HG02840 (cell line): Measurements from ENCODE around the gene CRB3.

Experiments
- ATAC-seq: cut with Tn5 transposase; IDR thresholded peaks from one replicate; pipeline ENCODE4 v1.9.1; 2021; ENCODE audit warnings: mild to moderate bottlenecking, moderate library complexity, moderate number of reproducible peaks; ENCODE audit not compliant: unreplicated experiment, low FRiP score

CRB3 gene

DNA sequence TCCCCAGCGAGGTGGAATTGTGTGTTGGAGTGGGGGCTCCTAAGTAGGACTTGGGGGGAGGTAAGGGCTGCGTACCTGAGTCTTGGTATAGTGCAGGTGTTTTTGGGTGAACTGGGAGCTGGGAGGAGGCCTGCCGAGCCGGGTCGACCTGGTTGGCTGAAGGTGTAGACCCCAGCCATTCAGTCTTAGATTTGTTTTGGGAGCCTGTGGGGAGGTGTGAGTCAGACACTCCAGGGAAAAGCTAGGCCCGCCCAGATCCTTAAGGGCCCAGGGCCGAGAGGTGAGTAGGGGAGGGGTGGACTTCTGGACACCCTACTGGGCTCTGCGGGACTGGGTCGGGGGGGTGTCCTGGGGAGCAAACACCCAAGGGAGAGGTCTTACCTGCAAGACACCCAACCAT, 935 bp downstream of the CRB3 start:
- ATAC-seq, result no peak

- ATAC-seq, result no peak
Observed at GRCh38 chr19:6465663-6466062, 1.6 kb downstream of the CRB3 start.

- ATAC-seq, result no peak
Observed at GRCh38 chr19:6466526-6467248, 2.6 kb downstream of the CRB3 start.

DNA sequence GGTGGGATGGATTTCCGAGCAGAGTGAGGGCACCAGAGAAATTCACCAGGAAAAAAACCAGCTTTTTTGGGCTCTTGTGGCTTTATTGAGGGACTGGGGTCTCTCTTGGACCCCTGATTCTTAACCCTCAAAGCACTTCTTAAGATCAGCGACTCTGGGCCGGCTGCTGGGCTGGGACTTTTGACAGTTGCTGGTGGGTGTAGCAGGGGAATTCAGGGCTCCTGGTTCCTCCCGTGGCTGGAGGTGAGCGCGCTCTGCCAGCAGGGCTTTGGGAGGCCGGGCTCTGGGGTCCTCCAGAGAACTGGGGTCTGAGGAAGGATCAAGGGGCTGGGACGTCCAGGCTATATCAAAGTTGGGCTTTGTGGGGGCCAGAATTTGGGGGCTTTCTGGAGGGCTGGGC, 3.3 kb downstream of the CRB3 start:
- ATAC-seq, result no peak

- no peak for ATAC-seq
Observed at GRCh38 chr19:6470173-6470572, 6.1 kb downstream of the CRB3 start.

DNA sequence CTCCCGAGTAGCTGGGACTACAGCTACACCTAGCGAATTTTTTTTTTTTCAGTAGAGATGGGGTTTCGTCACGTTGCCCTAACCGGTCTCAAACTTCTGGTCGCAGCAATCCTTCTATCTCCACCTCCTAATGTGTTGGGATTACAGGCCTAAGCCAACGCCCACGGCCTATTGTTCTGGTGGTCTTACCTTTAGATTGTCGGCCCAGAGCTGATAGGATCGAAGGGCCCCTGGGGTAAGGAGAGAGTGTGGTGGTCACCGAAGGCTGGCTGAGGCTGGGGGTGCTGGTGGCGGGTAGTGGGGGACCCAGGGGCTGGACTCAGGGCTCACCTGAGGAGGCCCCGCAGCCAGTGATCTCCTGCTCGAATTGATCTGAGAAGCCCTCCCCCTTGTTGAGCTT, 7.0 kb downstream of the CRB3 start:
- no peak for ATAC-seq

DNA sequence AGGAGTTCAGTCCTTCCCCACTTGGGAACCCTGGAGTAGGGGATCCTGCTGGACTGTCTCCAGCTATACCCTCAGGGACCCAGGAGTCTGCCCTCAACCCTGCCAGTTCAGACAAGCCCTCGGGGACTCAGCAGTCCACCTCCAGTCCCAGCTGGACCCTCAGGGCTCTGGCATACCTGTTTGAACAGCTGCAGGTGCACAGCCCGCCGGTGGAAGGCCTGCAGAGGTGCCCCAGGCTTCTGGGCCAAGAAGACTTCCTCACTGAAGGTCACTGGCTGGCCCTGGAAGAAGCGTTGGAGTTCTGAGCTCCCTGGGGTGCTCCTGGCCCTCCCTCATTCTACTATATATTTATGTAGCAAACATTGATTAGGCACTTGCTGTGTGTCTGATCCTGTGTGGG, 8.6 kb downstream of the CRB3 start:
- ATAC-seq, result no peak

DNA sequence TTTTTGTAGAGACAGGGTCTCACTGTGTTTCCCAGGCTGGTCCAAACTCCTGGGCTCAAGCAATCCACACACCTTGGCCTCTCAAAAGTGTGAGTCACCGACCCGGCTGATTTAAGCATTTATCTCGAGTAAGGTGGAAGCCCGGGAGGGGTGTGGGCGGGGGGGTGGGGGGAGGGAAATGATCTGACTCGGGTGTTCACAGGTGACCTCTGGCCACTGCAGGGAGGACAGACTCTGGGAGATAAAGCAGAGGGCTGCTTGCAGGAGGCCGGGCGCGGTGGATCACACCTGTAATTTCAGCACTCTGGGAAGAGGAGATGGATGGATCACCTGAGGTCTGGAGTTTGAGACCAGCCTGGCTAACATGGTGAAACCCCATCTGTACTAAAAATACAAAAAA, 9.6 kb downstream of the CRB3 start:
- no peak for ATAC-seq

DNA sequence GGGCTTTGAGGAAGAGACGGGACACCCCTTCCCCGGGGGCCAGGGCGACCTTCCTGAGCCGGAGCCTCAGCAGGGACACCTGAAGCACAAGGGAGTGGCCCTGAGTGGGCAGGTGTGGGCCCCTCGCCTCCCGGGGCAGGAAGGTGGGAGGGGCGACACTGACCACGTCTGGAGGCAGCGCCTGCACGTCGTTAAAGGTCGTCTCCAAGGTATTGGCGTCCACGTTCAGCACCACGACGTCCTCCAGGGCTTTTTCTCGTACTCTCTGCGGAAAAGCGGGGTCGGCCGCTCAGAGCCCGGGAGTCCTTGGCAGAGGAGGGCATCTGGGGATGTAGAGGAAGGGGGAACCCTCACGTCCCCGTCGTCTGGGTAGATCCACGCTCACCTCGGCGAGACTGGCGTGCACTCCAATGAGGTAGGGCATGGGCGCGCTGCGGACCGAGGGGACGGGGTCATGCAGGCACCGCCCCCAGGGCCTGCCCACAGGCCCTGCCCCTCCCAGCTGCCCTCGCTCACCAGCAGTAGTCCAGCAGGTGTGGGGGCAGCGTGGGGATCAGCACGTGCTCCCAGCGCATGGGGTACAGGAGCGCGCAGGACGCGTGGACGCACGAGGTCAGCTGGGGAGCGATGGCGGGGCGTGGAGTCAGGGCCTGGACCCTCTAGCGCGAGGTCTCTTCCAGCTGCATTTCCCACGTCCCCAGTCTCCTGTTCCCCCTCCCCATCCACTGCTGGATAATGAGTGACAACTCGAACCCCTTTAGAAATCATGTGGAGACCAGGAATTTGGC, 11.4 kb downstream of the CRB3 start:
- no peak for ATAC-seq

- ATAC-seq, result no peak
Observed at GRCh38 chr19:6476155-6476895, 12.3 kb downstream of the CRB3 start.

DNA sequence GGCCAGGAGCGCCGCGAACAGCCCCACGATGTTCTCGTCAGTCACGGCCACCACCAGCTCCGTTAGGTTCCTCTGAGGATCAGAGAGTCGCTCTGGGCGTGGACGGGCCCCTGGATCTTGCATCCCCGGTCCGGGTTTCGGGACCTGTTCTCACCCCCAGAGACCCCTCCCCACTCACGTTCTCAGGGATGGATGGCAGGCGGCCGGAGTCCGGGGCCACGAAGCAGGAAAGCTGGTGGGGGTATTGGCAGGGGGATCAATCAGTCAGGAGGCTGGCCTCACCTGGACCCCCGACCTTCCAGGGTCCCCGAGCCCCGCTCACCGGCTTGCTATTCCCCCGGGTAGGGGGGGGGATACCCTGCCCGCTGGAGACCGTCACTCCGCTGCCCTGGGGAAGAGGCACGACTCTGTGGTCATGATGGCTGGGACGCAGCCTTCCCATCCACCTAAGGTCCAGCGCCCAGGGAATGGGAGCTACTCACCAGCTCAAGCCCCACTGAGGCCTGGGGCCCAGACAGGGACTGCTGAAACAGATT, 12.9 kb downstream of the CRB3 start:
- no peak for ATAC-seq

DNA sequence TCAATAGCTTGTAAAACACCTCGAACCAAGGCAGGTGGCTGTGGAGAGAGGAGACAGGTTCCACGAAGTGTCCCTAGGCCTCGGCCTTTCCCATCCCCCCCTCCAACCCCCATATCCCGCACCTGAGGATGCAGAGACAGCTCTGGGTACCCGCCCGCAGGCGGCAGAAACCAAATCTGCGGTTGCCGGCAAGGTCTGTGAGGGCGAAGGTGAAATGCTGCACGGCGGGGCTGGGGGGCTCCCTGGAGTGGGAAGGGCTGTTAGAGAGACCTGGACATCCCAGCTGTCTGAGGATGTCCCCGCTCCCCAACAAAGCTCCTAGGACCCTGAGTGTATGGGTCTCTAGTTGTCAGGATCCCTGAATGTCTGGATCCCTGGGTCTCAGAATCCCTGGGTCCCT, 14.7 kb downstream of the CRB3 start:
- ATAC-seq, result no peak

DNA sequence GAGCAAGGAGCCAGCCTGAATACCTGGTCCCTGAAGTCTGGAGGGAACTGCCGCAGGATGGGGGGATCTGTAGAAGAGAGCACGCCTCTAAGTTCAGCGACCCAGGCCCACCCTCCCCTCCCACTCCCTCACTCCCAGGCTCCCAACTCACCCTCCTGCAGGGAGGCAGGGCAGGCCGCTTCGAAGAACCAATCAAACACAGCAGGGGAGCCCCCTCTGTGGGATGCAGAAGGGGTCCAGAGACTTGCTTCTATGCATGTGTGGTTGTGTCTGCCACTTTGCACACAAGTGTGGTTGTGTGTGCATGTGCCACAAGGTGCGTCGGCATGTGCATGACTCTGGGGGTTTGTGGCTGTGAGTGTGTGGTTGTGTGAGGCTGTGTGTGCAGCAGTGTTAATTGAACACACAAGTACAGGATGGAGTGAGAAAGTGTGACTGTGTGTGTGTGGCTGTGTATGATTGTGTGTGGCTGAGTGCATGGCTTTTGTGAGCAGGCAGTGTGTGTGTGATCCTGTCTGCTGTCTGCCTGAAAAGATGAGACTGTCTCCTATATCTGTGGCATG, 15.8 kb downstream of the CRB3 start:
- no peak for ATAC-seq

DNA sequence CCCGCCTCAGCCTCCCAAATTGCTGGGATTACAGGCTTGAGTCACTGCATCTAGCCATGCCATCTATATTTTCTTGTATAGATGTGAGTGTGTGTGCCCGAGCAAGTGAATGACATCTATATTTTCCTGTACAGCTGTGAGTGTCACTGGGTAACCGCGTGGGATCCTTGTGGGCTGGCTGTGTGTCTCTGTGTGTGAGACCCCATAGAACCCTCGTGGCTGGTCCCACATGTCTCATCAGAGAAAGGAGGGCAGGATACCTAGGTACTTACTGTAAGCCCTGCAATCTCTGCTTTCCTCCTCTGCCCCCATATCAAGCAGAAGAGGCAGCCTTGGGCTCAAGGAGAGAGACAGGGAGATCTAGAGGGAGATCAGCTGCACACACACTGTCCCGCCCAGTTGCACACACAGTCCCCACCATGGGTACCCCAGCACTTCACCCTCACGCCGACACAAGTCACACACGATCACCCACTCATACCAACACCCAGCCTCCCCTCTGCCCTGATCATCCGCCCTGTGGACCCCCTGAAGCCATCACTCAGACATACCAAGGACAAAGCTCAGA, 16.9 kb downstream of the CRB3 start:
- no peak for ATAC-seq

GRCh38 chr19:6481541-6482342, 17.7 kb downstream of the CRB3 start, which contains the start of gene DENND1C:
Gene DENND1C (minus strand): TSS chr19:6481787. CDS start chr19:6481695, 92 bp downstream.
- ATAC-seq, result no peak

DNA sequence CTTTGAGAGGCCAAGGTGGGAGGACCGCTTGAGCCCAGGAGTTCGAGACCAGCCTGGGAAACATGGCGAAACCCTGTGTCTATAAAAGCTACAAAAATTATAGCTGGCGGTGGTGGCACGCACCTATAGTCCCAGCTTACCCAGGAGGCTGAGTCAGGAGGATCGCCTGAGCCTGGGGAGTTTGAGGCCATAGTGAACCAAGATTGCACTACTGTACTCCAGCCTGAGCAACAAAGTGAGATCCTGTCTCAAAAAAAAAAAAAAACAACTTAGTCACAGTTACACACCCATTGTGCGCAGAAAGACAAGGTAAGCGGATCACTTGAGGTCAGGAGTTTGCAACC, 18.2 kb downstream of the CRB3 start:
- ATAC-seq, result no peak

GRCh38 chr19:6483235-6483634, 19.2 kb downstream of the CRB3 start:
- no peak for ATAC-seq

DNA sequence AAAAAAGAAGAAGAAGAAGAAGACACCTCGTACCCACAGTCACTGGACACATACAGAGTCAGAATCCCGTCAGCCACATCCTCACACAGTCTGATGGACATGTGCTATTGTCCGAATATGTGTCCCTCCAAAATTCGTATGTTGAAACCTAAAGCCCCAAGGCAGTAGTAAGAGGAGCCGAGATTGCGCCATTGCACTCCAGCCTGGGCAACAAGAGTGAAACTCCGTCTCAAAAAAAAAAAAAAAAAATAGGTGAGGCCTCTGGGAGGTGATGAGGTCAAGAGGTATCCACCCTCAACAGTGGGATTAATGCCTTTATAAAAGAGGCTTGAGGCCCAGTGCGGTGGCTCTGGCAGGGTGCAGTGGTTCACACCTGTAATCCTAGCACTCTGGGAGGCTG, 20.2 kb downstream of the CRB3 start:
- ATAC-seq, result no peak

- no peak for ATAC-seq
Observed at GRCh38 chr19:6484831-6485230, 20.8 kb downstream of the CRB3 start.
